IPS-NIHi11 (cell line): Measurements from ENCODE around the gene TBX1.

Experiments
- DNase-seq: peaks from one replicate; pipeline ENCODE4 v3.0.0; 2012; ENCODE audit warnings: mixed read lengths, low spot score

TBX1 gene

GRCh38 chr22:19800306-19800705 lies 39.7 kb downstream of the TBX1 start:
- no peak for DNase-seq

DNA sequence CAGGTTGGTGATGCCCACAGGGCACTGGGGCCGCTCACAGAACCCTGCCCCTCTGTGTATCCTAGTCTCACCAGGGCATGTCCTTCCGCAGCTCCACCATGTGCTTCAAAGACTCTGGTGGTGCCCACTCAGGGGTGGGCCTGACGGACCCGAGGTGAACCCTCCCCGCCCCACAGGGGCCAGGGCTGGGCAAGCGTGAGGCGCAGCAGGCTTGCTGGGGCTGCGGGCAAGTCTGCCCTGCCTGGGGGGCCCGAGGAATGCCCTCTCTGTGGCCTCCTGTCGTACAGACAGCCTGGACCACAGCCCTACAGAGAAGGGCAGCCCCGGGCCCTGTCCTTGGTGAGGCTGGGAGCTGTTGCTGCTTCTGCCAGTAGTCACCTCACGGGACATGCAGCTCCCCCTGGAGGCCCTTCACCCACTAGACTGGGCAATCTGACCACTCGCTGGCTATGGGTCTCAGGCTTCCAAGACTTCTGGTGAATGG lies 40.2 kb downstream of the TBX1 start:
- DNase-seq = peak; percentile 79

DNA sequence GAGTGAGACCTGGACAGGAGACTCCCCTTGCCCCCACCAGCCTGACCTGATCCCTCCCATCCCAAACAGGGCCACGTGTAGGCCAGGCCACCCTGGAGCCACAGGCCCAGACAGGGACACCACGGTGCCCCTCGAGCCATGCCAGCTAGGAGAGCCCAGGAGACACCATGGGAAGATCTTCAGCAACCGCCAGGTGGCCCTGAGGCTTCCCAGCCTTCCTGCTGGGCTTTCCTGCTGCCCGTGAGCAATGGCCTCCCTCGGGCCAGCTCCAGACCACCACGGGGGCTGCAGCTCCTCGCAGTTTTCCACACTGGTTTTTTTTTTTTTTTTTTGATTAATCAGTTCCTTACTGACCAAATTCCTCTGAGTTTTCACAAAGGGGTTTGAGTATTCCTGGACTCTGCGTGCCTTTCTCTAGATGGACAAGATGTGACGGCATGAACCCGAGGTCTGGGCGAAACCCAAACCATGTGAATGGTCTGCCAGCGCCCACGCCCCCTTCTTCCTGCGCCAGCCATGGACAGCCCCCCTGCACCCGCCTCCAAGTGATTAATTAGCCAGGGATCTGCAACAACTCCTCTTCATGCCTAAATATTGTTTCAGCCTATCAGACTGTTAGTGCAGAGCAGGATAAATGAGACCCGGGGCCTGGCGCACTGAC lies 40.9 kb downstream of the TBX1 start:
- no peak for DNase-seq

GRCh38 chr22:19802001-19802893 lies 41.7 kb downstream of the TBX1 start:
- DNase-seq = no peak

DNA sequence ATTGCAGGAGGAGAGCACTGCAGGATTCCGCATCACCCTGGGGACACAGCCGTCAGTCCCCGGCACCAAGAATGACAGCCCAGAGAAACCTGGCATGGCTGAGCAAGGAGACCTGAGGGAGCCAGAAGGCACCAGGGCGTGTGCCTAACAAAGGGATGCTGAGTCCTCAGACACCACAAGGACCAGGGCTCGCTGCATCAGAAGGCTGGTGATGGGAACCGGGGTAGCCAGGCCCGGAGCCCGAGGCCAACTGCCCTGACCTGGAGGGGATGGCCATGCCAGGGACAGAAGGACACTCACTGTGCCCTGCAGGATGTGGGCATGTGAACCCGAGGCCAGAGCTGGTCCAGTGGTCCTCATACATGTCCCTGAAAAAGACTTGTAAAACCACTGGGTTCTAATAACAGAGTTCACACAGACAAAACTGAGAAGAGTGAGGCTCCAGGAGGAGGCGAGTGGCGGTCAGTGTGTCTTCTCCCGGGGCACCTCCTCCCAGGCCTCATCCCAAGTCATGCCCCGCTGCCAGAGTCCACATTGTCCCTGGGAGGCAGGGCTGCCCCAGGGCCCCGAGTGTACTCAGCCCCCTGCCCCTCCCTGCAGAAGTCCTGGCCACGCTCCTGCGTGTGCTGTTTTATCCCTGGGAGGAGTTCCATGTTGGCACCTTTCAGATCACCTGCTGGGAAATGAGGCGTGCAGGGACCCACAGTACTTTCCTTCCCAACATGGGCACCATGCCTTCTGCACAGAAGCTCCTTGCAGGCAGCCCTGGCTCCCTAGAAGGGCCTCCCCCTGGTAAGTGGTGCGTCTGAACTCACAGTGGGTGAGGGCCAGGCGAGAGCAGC lies 42.5 kb downstream of the TBX1 start:
- DNase-seq = no peak

- no peak for DNase-seq
Measured at GRCh38 chr22:19803736-19804267, 43.2 kb downstream of the TBX1 start.

- DNase-seq = no peak
Measured at GRCh38 chr22:19805821-19806212, 45.2 kb downstream of the TBX1 start.

- DNase-seq = peak; percentile 62
Measured at GRCh38 chr22:19806213-19807160, 45.9 kb downstream of the TBX1 start.

- DNase-seq = no peak
Measured at GRCh38 chr22:19807161-19807913, 46.8 kb downstream of the TBX1 start.

GRCh38 chr22:19807914-19808872 lies 47.6 kb downstream of the TBX1 start:
- no peak for DNase-seq

GRCh38 chr22:19808873-19809478 lies 48.4 kb downstream of the TBX1 start:
- no peak for DNase-seq

DNA sequence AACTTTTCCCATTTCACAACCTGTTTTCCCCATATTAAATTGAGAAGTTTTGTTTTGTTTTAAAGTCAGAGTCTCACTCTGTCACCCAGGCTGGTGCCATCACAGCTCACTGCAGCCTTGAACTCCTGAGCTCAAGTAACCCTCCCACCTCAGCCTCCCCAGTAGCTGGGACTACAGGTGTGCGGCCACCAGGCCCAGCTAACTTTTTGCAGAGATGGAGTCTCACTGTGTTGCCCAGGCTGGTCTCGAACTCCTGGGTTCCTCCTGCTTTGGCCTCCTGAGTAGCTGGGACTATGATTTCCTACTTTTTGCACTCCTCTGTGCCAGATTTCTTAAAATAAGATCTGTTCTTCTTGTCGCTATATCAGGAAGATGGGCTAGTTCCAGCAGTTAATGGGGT lies 49.2 kb downstream of the TBX1 start:
- no peak for DNase-seq

DNA sequence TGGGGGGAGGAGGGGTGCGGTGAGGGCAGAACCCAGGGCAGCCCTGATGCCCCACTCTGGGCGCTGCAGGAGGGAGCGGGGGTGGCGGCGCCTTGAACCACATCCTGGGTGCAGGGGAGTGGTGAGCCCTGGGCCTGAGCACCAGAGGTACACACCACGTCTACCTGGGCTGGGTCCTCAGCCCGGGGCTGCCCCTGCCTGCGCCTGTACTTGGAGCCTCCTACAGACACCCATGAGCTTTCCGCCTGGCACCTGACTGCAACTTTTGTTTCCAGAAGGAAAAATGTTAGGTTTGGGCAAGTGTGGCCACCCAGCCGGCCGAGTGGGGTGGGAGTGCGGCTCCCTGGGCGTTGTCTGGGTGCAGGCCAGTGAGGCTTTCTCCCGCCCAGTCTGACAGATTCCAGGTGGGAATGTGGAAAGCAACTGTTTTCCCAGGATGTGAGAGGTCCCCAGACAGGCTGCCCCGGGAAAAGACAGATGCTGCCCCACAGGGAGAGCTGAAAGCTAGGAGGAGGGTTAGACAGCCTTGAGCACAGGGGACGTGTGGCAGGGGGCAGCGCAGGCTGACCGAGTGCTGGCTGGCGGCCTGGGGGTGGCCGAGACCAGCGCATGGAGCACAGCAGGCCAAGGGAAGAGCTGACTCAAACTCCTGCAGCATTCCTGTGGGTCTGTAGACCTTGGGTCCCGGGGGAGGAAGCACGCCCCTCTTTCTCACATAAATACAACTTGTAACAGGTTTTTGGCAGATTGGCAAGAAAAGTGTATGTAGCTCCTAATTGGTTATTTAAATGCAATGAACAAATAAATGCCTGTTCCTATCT lies 50.0 kb downstream of the TBX1 start:
- peak; percentile 66 for DNase-seq

- DNase-seq = no peak
Measured at GRCh38 chr22:19811211-19811621, 50.6 kb downstream of the TBX1 start.

GRCh38 chr22:19811811-19812771 lies 51.5 kb downstream of the TBX1 start:
- DNase-seq = no peak

DNA sequence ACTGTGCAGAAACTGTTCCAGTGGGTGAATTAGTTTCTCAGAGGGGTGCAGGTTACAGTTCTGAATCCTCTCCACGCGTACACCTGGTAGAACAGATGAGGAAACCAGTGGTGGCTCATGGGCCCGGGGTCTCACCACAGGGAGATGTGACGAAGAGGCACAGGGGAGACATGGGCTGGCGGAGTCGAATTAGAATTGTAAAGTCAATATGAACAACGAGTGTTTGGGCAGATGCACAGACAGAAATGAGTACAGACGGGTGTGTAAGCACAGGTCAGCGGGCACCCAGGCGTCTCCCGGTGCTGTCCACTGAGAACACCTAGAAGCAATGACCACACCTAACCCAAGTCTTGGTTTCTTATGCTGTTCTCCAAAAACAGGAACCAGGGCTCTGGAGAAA lies 52.3 kb downstream of the TBX1 start:
- DNase-seq = no peak
